GM20000 (cell line): ENCODE measurements around the gene PLEKHG4B.

Source experiments
- DNase-seq: peaks from one replicate; pipeline ENCODE4 v3.0.0; 2012; ENCODE audit warnings: low spot score
- TF ChIP-seq, protein P1 (sequence below): IDR thresholded peaks from 2 replicates; pipeline ENCODE4 v1.5.1; 2012; ENCODE audit warnings: mild to moderate bottlenecking, control low read depth; ENCODE audit errors: extremely low read depth, missing control alignments

PLEKHG4B gene

DNA sequence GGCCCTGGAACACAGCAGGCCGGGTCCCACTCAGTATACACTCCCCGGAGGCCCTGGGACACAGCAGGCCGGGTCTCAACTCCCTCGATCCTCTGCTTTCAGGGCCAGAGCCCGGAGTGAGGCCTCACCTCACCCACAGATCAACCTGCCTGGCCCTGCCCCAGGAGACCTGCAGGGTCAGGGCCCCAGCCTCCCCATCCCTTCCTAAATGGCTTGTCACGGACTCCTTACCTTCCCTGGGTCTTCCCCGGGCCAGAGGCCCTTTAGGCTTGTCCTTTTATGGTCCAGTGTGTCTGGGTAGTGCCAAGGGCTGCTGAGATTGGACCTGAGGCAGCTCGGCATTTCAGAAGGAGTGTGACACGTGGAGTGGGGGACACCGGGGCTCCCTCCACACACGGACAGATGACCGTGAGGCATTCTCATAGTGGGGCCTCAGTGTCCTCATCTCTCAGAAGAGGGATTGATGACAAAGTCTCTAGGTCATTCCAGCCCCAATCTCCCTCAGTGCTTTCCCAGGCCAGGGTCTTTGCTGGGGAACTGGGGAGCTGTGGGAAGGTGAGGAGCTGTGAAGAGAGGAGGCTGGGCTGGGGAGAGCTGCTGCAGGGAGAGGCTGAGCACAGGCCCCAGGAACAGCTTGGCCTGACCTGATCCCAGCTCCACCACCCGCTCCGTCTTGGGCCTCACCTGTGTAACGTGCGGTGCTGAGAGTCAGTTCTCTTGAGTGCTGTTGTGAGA is 18.0 kb upstream of the PLEKHG4B start:
- DNase-seq, result no peak
- TF ChIP-seq, protein P1, sequence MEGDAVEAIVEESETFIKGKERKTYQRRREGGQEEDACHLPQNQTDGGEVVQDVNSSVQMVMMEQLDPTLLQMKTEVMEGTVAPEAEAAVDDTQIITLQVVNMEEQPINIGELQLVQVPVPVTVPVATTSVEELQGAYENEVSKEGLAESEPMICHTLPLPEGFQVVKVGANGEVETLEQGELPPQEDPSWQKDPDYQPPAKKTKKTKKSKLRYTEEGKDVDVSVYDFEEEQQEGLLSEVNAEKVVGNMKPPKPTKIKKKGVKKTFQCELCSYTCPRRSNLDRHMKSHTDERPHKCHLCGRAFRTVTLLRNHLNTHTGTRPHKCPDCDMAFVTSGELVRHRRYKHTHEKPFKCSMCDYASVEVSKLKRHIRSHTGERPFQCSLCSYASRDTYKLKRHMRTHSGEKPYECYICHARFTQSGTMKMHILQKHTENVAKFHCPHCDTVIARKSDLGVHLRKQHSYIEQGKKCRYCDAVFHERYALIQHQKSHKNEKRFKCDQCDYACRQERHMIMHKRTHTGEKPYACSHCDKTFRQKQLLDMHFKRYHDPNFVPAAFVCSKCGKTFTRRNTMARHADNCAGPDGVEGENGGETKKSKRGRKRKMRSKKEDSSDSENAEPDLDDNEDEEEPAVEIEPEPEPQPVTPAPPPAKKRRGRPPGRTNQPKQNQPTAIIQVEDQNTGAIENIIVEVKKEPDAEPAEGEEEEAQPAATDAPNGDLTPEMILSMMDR, result no peak

DNA sequence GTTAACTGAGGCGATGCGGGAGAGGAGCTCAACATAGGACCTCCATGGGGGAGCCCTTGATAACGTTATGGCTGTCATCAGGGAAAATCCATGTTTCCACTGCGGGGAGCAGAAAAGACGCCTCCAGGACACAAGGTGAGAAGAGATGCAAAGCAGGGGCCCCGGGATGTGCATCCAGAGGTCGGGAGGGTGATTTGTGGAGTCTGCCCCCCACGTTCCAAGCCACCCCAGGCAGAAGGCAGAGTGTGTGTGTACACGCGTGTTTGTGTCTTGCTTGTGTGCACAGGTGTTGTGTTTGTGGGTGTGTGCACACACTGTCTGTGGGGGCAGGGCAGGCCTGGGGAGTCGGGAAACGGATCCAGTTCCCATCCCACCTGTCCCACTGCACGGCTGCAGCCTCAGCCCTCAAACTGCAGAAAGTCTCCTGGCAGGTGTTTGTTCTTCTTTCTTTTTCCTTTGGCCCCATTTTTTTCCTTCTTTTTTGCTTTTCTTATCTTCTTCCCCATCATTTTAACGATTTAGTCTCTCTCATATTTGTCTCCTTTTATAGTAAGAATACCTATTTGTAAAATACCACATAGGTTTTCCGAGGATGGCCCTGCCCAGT is 17.4 kb upstream of the PLEKHG4B start:
- DNase-seq, result no peak

DNA sequence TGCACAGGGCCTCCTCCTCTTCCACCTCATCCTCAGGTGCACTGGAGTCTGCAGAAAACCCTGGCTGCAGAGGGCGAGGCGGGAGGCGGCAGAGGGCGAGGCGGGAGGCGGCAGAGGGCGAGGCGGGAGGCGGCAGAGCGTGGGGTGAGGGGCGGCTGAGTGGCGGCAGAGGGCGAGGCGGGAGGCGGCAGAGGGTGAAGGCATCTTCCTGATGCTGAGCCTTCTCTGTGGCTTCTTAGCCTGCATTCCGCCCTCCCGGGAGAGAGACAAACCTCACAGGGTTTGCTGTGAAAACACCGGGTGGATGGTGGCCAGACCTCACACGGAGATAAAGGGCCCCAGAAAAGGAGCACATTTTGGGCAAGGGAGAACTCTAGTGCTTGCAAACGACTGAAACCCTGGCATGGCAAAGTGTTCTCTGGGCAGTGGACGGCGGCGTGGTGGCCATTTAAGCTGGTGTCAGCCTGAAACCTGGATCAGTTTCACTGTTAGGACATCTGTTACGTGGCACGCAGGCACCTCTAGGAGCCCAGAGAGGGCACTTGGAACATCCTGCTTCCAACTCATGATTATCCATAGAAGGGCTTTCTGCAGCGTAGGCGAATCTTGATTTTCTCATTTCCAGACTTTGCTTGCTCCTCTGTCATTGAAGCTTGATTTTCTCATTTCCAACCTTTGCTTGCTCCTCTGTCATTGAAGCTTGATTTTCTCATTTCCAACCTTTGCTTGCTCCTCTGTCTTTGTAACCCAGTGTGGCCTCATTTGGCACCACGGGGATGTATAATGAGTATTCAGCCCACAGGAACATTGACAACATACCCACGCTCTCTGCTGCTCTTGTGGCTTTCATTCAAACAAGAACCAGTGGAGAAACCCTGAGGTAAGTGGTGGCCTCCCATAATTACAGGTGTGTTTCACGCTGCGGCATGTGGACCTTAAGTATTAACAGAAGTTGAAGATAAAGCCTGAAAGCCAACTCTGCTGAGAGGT is 16.3 kb upstream of the PLEKHG4B start:
- TF ChIP-seq, protein P1, result no peak
- DNase-seq, result no peak

More for the DNA sequence above, 17.4 kb upstream of the PLEKHG4B start:
- TF ChIP-seq, protein P1, result no peak

DNA sequence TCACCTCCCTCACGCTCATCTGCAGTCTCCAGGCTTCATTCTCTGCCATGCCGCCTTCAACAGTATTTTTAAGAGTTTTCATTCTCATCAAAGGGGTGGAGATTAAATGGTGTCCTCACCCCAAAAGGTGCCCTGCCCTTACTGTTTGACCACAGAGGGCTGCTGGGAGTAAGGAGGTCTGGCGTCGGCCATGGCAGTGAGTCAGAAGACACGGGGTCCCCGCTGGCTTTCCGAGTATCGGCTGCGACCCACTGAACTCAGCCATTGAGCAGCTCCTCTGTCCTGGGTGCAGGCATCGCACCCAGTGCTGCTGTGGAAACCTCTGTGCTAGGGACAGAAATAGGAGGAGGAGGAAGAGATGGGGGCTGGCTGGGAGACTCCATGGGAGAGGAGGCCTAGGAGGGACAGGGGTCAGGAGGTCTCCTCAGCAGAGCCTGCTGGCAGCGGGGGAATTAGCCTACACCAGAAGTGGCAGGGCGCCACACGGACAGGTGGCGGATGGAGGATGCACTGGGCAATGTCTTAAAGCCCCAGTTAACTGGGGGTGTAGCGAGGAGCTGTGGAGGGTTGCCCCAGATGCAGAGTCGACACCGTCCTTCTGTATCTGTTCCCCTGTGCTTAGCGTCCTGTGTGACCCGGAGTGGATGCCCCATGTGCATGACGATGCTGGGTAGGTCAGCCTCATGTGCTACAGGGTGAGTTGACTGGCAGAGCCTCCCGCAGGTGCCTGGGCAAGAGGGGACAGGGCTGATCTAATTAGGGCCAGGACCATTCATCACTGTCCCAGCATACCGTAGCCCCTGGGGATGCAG is 15.4 kb upstream of the PLEKHG4B start:
- no peak for DNase-seq
- TF ChIP-seq, protein P1, result no peak

DNA sequence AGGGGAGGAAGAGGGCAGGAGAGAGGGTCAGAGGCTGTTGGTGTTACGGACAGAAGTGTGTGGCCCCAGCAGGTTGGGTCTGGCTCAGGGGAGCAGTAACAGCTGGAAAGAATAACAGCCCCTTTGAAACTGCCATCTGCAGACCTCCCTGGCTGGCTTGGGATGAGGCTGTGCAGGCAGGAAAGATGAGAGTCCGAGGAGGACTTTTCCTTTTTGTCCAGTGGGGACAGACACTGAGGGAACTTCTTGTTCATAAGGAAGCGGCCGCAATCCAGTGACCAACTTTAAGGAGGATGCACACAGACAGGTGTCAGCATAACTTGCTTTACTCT is 14.8 kb upstream of the PLEKHG4B start:
- DNase-seq, result no peak
- TF ChIP-seq, protein P1, result no peak

DNA sequence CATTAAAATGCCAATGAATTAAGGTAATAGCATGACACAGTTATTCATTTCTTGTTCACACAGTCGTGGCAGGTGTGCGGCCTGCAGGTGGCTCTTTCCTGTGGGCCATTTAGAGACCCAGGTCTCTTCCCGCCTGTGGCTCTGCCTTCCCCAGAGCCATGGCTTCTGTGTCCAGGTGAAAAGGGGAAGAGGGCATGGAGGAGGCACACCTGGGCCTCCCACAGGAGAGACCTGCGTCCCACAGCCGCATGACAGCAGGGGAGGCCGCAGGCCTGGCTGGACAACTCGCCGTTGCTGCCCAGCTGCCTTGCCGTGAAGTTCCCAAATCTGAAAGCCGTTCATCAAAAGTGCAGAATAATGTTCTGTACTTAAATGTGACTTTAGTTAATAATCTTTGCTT is 14.4 kb upstream of the PLEKHG4B start:
- TF ChIP-seq, protein P1, result no peak
- no peak for DNase-seq
